Central memory CD8-positive, alpha-beta T cell (primary cell): ENCODE data around the gene AASDH.
"Not testable (repeated sequence)": the region's sequence is repeated elsewhere in the genome, so short reads cannot be mapped to it uniquely, and the experiment has no call there.

Experiments
- ATAC-seq: fragments of 150-1000 bp; cut with Tn5 transposase; replicated peaks from 2 replicates; pipeline ENCODE4 v1.10.0; 2022; ENCODE audit warnings: mild to moderate bottlenecking, moderate FRiP score, moderate number of reproducible peaks; ENCODE audit not compliant: poor library complexity, severe bottlenecking; ENCODE audit errors: extremely low read depth
- DNase-seq, 2 donors: peaks; one replicate each; pipeline ENCODE4 v3.0.0; 2021; ENCODE audit warnings: low spot score in 2 of 2
- H3K27ac Mint-ChIP-seq: one replicate; pipeline ENCODE4 v1.8.0; 2022; ENCODE audit warnings: low read depth, mild to moderate bottlenecking, moderate library complexity, mixed read lengths
- H3K27me3 Mint-ChIP-seq: one replicate; pipeline ENCODE4 v1.8.0; 2022; ENCODE audit warnings: mixed read lengths
- H3K36me3 Mint-ChIP-seq: one replicate; pipeline ENCODE4 v1.8.0; 2022; ENCODE audit warnings: mild to moderate bottlenecking, moderate library complexity, mixed read lengths; ENCODE audit not compliant: insufficient read depth
- H3K4me1 Mint-ChIP-seq: one replicate; pipeline ENCODE4 v1.8.0; 2022; ENCODE audit warnings: mixed read lengths
- H3K4me3 Mint-ChIP-seq: one replicate; pipeline ENCODE4 v1.8.0; 2022; ENCODE audit warnings: mild to moderate bottlenecking, moderate library complexity, mixed read lengths
- H3K9me3 Mint-ChIP-seq: one replicate; pipeline ENCODE4 v1.8.0; 2022; ENCODE audit warnings: mixed read lengths

The AASDH gene

GRCh38 chr4:56372774-56373173, 14.5 kb downstream of the AASDH start:
- ATAC-seq = no peak
- H3K36me3 Mint-ChIP-seq = peaks cover 16% of the 10 kb centered on the region
- no peak for DNase-seq

GRCh38 chr4:56371426-56372220, 15.7 kb downstream of the AASDH start:
- peaks cover 16% of the 10 kb centered on the region for H3K4me1 Mint-ChIP-seq
- no peaks in the 10 kb centered on the region for H3K9me3 Mint-ChIP-seq
- peaks cover 16% of the 10 kb centered on the region for H3K36me3 Mint-ChIP-seq
- H3K27ac Mint-ChIP-seq = no peak overlapping the region
- no peaks in the 10 kb centered on the region for H3K27me3 Mint-ChIP-seq
- ATAC-seq (no peak), DNase-seq (no peak)
- no peak overlapping the region for H3K4me3 Mint-ChIP-seq

More at GRCh38 chr4:56372774-56373173, 14.5 kb downstream of the AASDH start:
- no peaks in the 10 kb centered on the region for H3K9me3 Mint-ChIP-seq
- H3K4me3 Mint-ChIP-seq = no peak overlapping the region
- H3K27me3 Mint-ChIP-seq = no peaks in the 10 kb centered on the region
- no peak overlapping the region for H3K27ac Mint-ChIP-seq
- peaks cover 21% of the 10 kb centered on the region for H3K4me1 Mint-ChIP-seq

- H3K4me3 Mint-ChIP-seq = no peak overlapping the region
- DNase-seq (no peak), ATAC-seq (no peak)
- no peaks in the 10 kb centered on the region for H3K9me3 Mint-ChIP-seq
- peaks cover 15% of the 10 kb centered on the region for H3K36me3 Mint-ChIP-seq
- H3K4me1 Mint-ChIP-seq = peaks cover 13% of the 10 kb centered on the region
- peak overlapping the region; percentile 26 for H3K27ac Mint-ChIP-seq
- no peaks in the 10 kb centered on the region for H3K27me3 Mint-ChIP-seq
Measured at GRCh38 chr4:56370377-56370776, 16.9 kb downstream of the AASDH start.

GRCh38 chr4:56362981-56363380, 24.3 kb downstream of the AASDH start:
- H3K4me1 Mint-ChIP-seq = peaks cover 14% of the 10 kb centered on the region
- not testable (repeated sequence) for DNase-seq, H3K9me3 Mint-ChIP-seq, H3K36me3 Mint-ChIP-seq, H3K4me3 Mint-ChIP-seq, ATAC-seq, H3K27me3 Mint-ChIP-seq, H3K27ac Mint-ChIP-seq

- H3K36me3 Mint-ChIP-seq = peaks cover 7% of the 10 kb centered on the region
- H3K4me3 Mint-ChIP-seq = no peak overlapping the region
- no peaks in the 10 kb centered on the region for H3K9me3 Mint-ChIP-seq
- no peaks in the 10 kb centered on the region for H3K27me3 Mint-ChIP-seq
- ATAC-seq = no peak
- no peak overlapping the region for H3K27ac Mint-ChIP-seq
- peaks cover 5% of the 10 kb centered on the region for H3K4me1 Mint-ChIP-seq
- DNase-seq = no peak
Measured at GRCh38 chr4:56360071-56360470, 27.2 kb downstream of the AASDH start.

GRCh38 chr4:56356650-56357049, 30.6 kb downstream of the AASDH start:
- Mint-ChIP-seq H3K9me3 (no peaks in the 10 kb centered on the region), H3K36me3 (peaks cover 14% of the 10 kb centered on the region), H3K27me3 (no peaks in the 10 kb centered on the region), H3K4me1 (no peaks in the 10 kb centered on the region), H3K4me3 (no peak overlapping the region), H3K27ac (no peak overlapping the region)
- ATAC-seq (no peak), DNase-seq (no peak)

GRCh38 chr4:56348576-56348975, 38.7 kb downstream of the AASDH start:
- Mint-ChIP-seq H3K4me3 (no peak overlapping the region), H3K27me3 (no peaks in the 10 kb centered on the region), H3K4me1 (no peaks in the 10 kb centered on the region), H3K36me3 (peaks cover 20% of the 10 kb centered on the region), H3K27ac (no peak overlapping the region), H3K9me3 (no peaks in the 10 kb centered on the region)
- DNase-seq (no peak), ATAC-seq (no peak)

- H3K4me3 Mint-ChIP-seq = no peak overlapping the region
- H3K27ac Mint-ChIP-seq = no peak overlapping the region
- ATAC-seq = no peak
Measured at GRCh38 chr4:56345458-56345857, 41.8 kb downstream of the AASDH start.

GRCh38 chr4:56342746-56343145, 44.5 kb downstream of the AASDH start:
- peaks cover 10% of the 10 kb centered on the region for H3K36me3 Mint-ChIP-seq
- H3K4me1 Mint-ChIP-seq = no peaks in the 10 kb centered on the region
- no peak overlapping the region for H3K4me3 Mint-ChIP-seq
- ATAC-seq = no peak
- H3K27ac Mint-ChIP-seq = no peak overlapping the region
- H3K27me3 Mint-ChIP-seq = no peaks in the 10 kb centered on the region
- DNase-seq = no peak
- no peaks in the 10 kb centered on the region for H3K9me3 Mint-ChIP-seq

More at GRCh38 chr4:56345458-56345857, 41.8 kb downstream of the AASDH start:
- DNase-seq = no peak
- H3K4me1 Mint-ChIP-seq = no peaks in the 10 kb centered on the region
- no peaks in the 10 kb centered on the region for H3K27me3 Mint-ChIP-seq
- no peaks in the 10 kb centered on the region for H3K9me3 Mint-ChIP-seq
- H3K36me3 Mint-ChIP-seq = peaks cover 18% of the 10 kb centered on the region

- no peak for DNase-seq
- ATAC-seq = no peak
Measured at GRCh38 chr4:56330691-56331090, 56.6 kb downstream of the AASDH start.

GRCh38 chr4:56326363-56326762, 60.9 kb downstream of the AASDH start:
- H3K36me3 Mint-ChIP-seq = no peaks in the 10 kb centered on the region
- ATAC-seq = no peak
- H3K9me3 Mint-ChIP-seq = no peaks in the 10 kb centered on the region
- peaks cover 23% of the 10 kb centered on the region for H3K27me3 Mint-ChIP-seq
- no peak for DNase-seq
- H3K4me1 Mint-ChIP-seq = no peaks in the 10 kb centered on the region
- no peak overlapping the region for H3K27ac Mint-ChIP-seq
- no peak overlapping the region for H3K4me3 Mint-ChIP-seq

More at GRCh38 chr4:56330691-56331090, 56.6 kb downstream of the AASDH start:
- Mint-ChIP-seq H3K4me1 (no peaks in the 10 kb centered on the region), H3K4me3 (no peak overlapping the region), H3K9me3 (peaks cover 2% of the 10 kb centered on the region), H3K27ac (no peak overlapping the region), H3K27me3 (no peaks in the 10 kb centered on the region), H3K36me3 (no peaks in the 10 kb centered on the region)

- Mint-ChIP-seq H3K27ac (no peak overlapping the region), H3K27me3 (peaks cover 32% of the 10 kb centered on the region), H3K4me1 (no peaks in the 10 kb centered on the region), H3K36me3 (no peaks in the 10 kb centered on the region), H3K4me3 (no peak overlapping the region), H3K9me3 (no peaks in the 10 kb centered on the region)
- DNase-seq (no peak), ATAC-seq (no peak)
Measured at GRCh38 chr4:56324011-56324610, 63.2 kb downstream of the AASDH start.

GRCh38 chr4:56323327-56323726, 64.0 kb downstream of the AASDH start:
- H3K9me3 Mint-ChIP-seq = no peaks in the 10 kb centered on the region
- H3K4me1 Mint-ChIP-seq = no peaks in the 10 kb centered on the region
- peaks cover 32% of the 10 kb centered on the region for H3K27me3 Mint-ChIP-seq
- ATAC-seq = no peak
- H3K36me3 Mint-ChIP-seq = no peaks in the 10 kb centered on the region
- no peak for DNase-seq
- H3K27ac Mint-ChIP-seq = no peak overlapping the region
- no peak overlapping the region for H3K4me3 Mint-ChIP-seq
